GM12878 (cell line): ENCODE data around the gene LSP1. TPM values are rescaled to one million over a fixed set of nuclear protein-coding genes. Genes with fewer than 3 reads are reported as not detected.
A peak's percentile ranks its signal among the peaks of the same experiment; 100 is the strongest.

Experiments used
- CTCF ChIP-seq, 3 experiments: IDR thresholded peaks in 2 of 3; conservative IDR thresholded peaks in 1 of 3; 2 replicates each; pipeline ENCODE4 v1.5.1; 2011; ENCODE audit warnings: low read depth in 3 of 3, low read length in 3 of 3, mild to moderate bottlenecking in 3 of 3, control low read depth in 2 of 3, moderate library complexity in 2 of 3, inconsistent platforms in 1 of 3, mixed read lengths in 1 of 3; ENCODE audit not compliant: control insufficient read depth in 2 of 3, insufficient read depth in 1 of 3; ENCODE audit errors: extremely low read depth in 1 of 3
- FOXK2 ChIP-seq: fragments of 450-650 bp; IDR thresholded peaks from 2 replicates; pipeline ENCODE4 v1.6.1; 2017; ENCODE audit warnings: mild to moderate bottlenecking, moderate library complexity
- NFIC ChIP-seq: IDR thresholded peaks from 2 replicates; pipeline ENCODE4 v1.6.1; 2012; ENCODE audit warnings: low read depth, mild to moderate bottlenecking, inconsistent platforms, low read length, moderate library complexity
- NR2F1 ChIP-seq: fragments of 450-650 bp; conservative IDR thresholded peaks from 2 replicates; pipeline ENCODE4 v1.6.1; 2017; ENCODE audit warnings: mild to moderate bottlenecking
- STAT1 ChIP-seq: fragments of 450-650 bp; conservative IDR thresholded peaks from 2 replicates; pipeline ENCODE4 v1.6.1; 2014; ENCODE audit warnings: antibody characterized with exemption, mild to moderate bottlenecking
- USF1 ChIP-seq: IDR thresholded peaks from 2 replicates; pipeline ENCODE4 v1.6.1; 2011; ENCODE audit warnings: borderline replicate concordance, low read depth, mild to moderate bottlenecking, moderate library complexity, mixed read lengths, low read length; ENCODE audit not compliant: insufficient read depth; ENCODE audit errors: extremely low read length
- WRNIP1 ChIP-seq: IDR thresholded peaks from 2 replicates; pipeline ENCODE4 v1.6.1; 2011; ENCODE audit warnings: low read depth, low read length, improper control_type of control experiment, borderline replicate concordance
- polyA plus RNA-seq, 11 experiments: library from polyadenylated mRNA; depleted of rRNA in 4 of 11; unstranded in 6 of 11; stranded (reverse) in 5 of 11; fragments of >200 nt; fragmentation: Nextera tagmentation in 4 of 11; fragmentation: Illumina TruSeq in 1 of 11; extraction: Ambion mirVana in 4 of 11; extraction: Trizol in 1 of 11; gene quantifications; 1 replicate in 1 of 11; 2 replicates in 10 of 11; pipeline versions ENCODE4 v1.2.1 to v1.2.3, GENCODE V29; 2011 to 2016; ENCODE audit warnings: inconsistent platforms in 2 of 11, missing spikeins in 2 of 11, low read depth in 1 of 11
- total RNA-seq, 4 experiments: library from RNA; depleted of rRNA in 3 of 4; stranded (reverse); fragments of >200 nt in 3 of 4; fragmentation: Illumina TruSeq in 1 of 4; extraction: Trizol in 1 of 4; gene quantifications; 2 replicates each; pipeline versions ENCODE4 v1.2.1 to v1.2.3, GENCODE V29; 2013 to 2021

The LSP1 gene
- total and polyA plus RNA-seq, 10 of the 15 experiments (the other 5 are each of a cell fraction or from before 2014, with no cell fraction given): 19.2 to 488 (median 369) TPM

- TF ChIP-seq CTCF (IDR thresholded peaks at IDR 0.05 in 2 of 3, conservative IDR thresholded peaks at IDR 0.05 in 1 of 3; ENCODE audit: control insufficient read depth in 2 of 3, extremely low read depth in 1 of 3, insufficient read depth in 1 of 3, low read depth in 3 of 3, low read length in 3 of 3) (peak in 1 of 3 experiments; percentile 48; a peak in 2 of 6 replicates), USF1 (no peak), NFIC (no peak), WRNIP1 (no peak), FOXK2 (no peak), STAT1 (no peak), NR2F1 (no peak)
Measured at GRCh38 chr11:1918436-1919315, 65.8 kb downstream of the LSP1 start (continued).
